Prostate gland (tissue), 2 donors: ENCODE data around the gene DEPDC4. TPM values are rescaled to one million over a fixed set of nuclear protein-coding genes. Genes with fewer than 3 reads are reported as not detected.

Experiments used
- DNase-seq: peaks from one replicate; pipeline ENCODE4 v3.0.0-alpha.2; 2019; ENCODE audit warnings: low spot score
- H3K27ac ChIP-seq, 2 donors: fragments of 200-600 bp; sonication (generic); 2 replicates each; pipeline ENCODE4 v1.5.1; 2017 to 2019
- H3K27me3 ChIP-seq: fragments of 200-600 bp; sonication (generic); replicated peaks from 2 replicates; pipeline ENCODE4 v1.5.1; 2019; ENCODE audit not compliant: insufficient read depth
- H3K36me3 ChIP-seq, 2 donors: fragments of 200-600 bp; sonication (generic); 1 replicate in 1 of 2; 2 replicates in 1 of 2; pipeline versions ENCODE4 v1.5.1 to v1.8.1; 2017 to 2019
- H3K4me1 ChIP-seq: fragments of 200-600 bp; sonication (generic); replicated peaks from 2 replicates; pipeline ENCODE4 v1.5.1; 2019
- H3K4me3 ChIP-seq, 2 donors: fragments of 200-600 bp; sonication (generic); 2 replicates each; pipeline ENCODE4 v1.5.1; 2017 to 2019
- H3K9me3 ChIP-seq: fragments of 200-600 bp; sonication (generic); 2 replicates; pipeline ENCODE4 v1.5.1; 2017
- CTCF ChIP-seq, 4 experiments: fragments of 200-600 bp in 2 of 4; fragments of 450-650 bp in 2 of 4; sonication (generic) in 2 of 4; IDR thresholded peaks; 1 replicate in 3 of 4; 2 replicates in 1 of 4; pipeline ENCODE4 v1.5.1; 2016 to 2019; ENCODE audit warnings: antibody characterized with exemption in 4 of 4, mild to moderate bottlenecking in 2 of 4, moderate library complexity in 2 of 4
- POLR2A ChIP-seq: fragments of 450-650 bp; IDR thresholded peaks from one replicate; pipeline ENCODE4 v1.6.1; 2016; ENCODE audit warnings: antibody characterized with exemption, mild to moderate bottlenecking
- POLR2AphosphoS5 ChIP-seq: sonication (generic); formaldehyde crosslinking; IDR thresholded peaks from one replicate; pipeline ENCODE4 v1.6.1; 2017; ENCODE audit warnings: antibody characterized with exemption
- WGBS: methylation state at CpG from one replicate; pipeline ENCODE4 v1.1.5; 2018; 5-methylcytosine and 5-hydroxymethylcytosine counted together
- intact Hi-C: fragments of 100-400 bp; cut with DNase I; formaldehyde crosslinking; loops from one replicate; pipeline ENCODE4 v1.14.2; 2022
- total RNA-seq, 2 donors: library from RNA; depleted of rRNA; stranded (reverse); fragments of >200 nt; gene quantifications; one replicate each; pipeline ENCODE4 v1.1.0, GENCODE V29; 2016

Gene DEPDC4
- total RNA-seq, 2 donors from 2014 or later: 5.5 to 18.0 TPM

- intact Hi-C loops: no loop called here
- TF ChIP-seq CTCF (IDR thresholded peaks at IDR 0.05) (no peak), POLR2A (no peak), POLR2AphosphoS5 (no peak)
- Histone ChIP-seq H3K27me3 (no peaks in the 10 kb centered on the region), H3K27ac (no peak overlapping the region), H3K4me3 (no peak overlapping the region), H3K36me3 (peaks cover 0 to 5% of the 10 kb centered on the region in 2 donors), H3K4me1 (no peaks in the 10 kb centered on the region), H3K9me3 (no peaks in the 10 kb centered on the region)
- 96% methylated on average over 2 of the region's 2 CpGs for WGBS
- DNase-seq: no peak
Observed at GRCh38 chr12:100207311-100207710, 59.6 kb downstream of the DEPDC4 start.

- Histone ChIP-seq H3K9me3 (no peaks in the 10 kb centered on the region), H3K27me3 (no peaks in the 10 kb centered on the region), H3K4me3 (peak overlapping the region; percentile 77 to 79), H3K4me1 (peaks cover 3% of the 10 kb centered on the region), H3K27ac (no peak overlapping the region), H3K36me3 (no peaks in the 10 kb centered on the region)
- WGBS: 84% methylated on average over 24 of the region's 24 CpGs
- DNase-seq: no peak
- intact Hi-C loops: loop anchor here (5.0 kb wide), 1 partner anchor 60 kb away; the partner anchor contains the start of gene BLTP3B
- TF ChIP-seq CTCF (IDR thresholded peaks at IDR 0.05): no peak
- TF ChIP-seq POLR2A: no peak
- no peak for TF ChIP-seq POLR2AphosphoS5
Observed at GRCh38 chr12:100201604-100202423, 65.1 kb downstream of the DEPDC4 start.

GRCh38 chr12:100200463-100201181, 66.3 kb downstream of the DEPDC4 start, which contains the start of gene ACTR6:
Gene ACTR6 (plus strand): TSS chr12:100200815. CDS start chr12:100200852, 37 bp downstream.
- peaks cover 3% of the 10 kb centered on the region for H3K4me1 ChIP-seq
- H3K27me3 ChIP-seq: no peaks in the 10 kb centered on the region
- DNase-seq: peak; percentile 96
- peak; percentile 93 for TF ChIP-seq POLR2AphosphoS5
- TF ChIP-seq CTCF (IDR thresholded peaks at IDR 0.05): peak in 1 of 4 experiments; percentile 20
- peak; percentile 47 for TF ChIP-seq POLR2A
- H3K27ac ChIP-seq: peak within 1 kb of the TSS; percentile 82 to 86
- WGBS: under 1% methylated on average over 38 of the region's 38 CpGs
- no peaks in the 10 kb centered on the region for H3K9me3 ChIP-seq
- no peaks in the 10 kb centered on the region for H3K36me3 ChIP-seq
- intact Hi-C loops: loop anchor here (5.0 kb wide), 1 partner anchor 58 kb away; the partner anchor contains the start of gene BLTP3B
- H3K4me3 ChIP-seq: peak within 1 kb of the TSS; percentile 77 to 79

- intact Hi-C loops: loop anchor here (5.0 kb wide), 1 partner anchor 57 kb away; the partner anchor contains the start of gene BLTP3B
- peak; percentile 68 for DNase-seq
- WGBS: 2% methylated on average over 66 of the region's 79 CpGs
- Histone ChIP-seq H3K36me3 (no peaks in the 10 kb centered on the region), H3K27ac (peak overlapping the region; percentile 82 to 86), H3K27me3 (no peaks in the 10 kb centered on the region), H3K4me1 (peaks cover 3% of the 10 kb centered on the region), H3K9me3 (no peaks in the 10 kb centered on the region), H3K4me3 (peak overlapping the region; percentile 77 to 79)
- TF ChIP-seq POLR2AphosphoS5: no peak
- TF ChIP-seq CTCF (IDR thresholded peaks at IDR 0.05): no peak
- no peak for TF ChIP-seq POLR2A
Observed at GRCh38 chr12:100199347-100200149, 67.3 kb downstream of the DEPDC4 start.
